GM10248 (cell line): ENCODE measurements around the gene CAPZB.

ENCODE experiments used
- CTCF ChIA-PET: fragments of 300-600 bp; sonication (Branson Sonifier 250); formaldehyde crosslinking; extraction: SDS; loops from one replicate; lab custom pipeline; 2021; ENCODE audit warnings: antibody characterized with exemption; lab: Yijun Ruan, JAX
- POLR2A ChIA-PET: fragments of 350-650 bp; sonication (Branson Sonifier 250); formaldehyde crosslinking; extraction: SDS; loops from one replicate; lab custom pipeline; 2020; ENCODE audit warnings: antibody characterized with exemption; lab: Yijun Ruan, JAX
- DNase-seq: peaks from one replicate; pipeline ENCODE4 v3.0.0; 2012; ENCODE audit errors: extremely low spot score
- TF ChIP-seq, protein P1 (sequence below): IDR thresholded peaks from 2 replicates; pipeline ENCODE4 v1.5.1; 2012; ENCODE audit warnings: mild to moderate bottlenecking, low read depth; ENCODE audit errors: extremely low read depth, missing control alignments, control extremely low read depth

CAPZB gene

DNA sequence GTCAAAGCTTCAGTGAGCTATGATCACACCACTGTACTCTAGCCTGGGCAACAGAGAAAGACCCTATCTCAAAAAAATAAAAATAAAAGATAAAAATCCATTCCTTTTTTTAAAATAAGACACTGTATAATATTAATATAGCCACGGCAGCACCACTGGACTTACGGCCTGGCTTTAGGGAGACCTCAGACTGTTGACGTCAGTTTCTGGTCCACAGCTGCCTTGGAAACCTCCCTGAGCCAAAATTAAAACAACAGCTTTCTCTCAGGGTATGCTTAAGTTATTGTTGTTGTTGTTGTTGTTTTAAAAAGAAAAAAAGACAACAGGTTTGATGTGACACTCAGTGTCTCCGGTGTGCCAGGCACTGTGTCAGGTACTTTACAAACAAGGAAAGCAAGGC, 42.0 kb downstream of the CAPZB start:
- ChIA-PET POLR2A (interaction anchor here (0.7 kb wide), 1 partner anchor 1457 kb away, joined by 7 read pairs; no protein-coding TSS in a partner anchor), CTCF (no interaction called here)
- no peak for DNase-seq
- TF ChIP-seq, protein P1, sequence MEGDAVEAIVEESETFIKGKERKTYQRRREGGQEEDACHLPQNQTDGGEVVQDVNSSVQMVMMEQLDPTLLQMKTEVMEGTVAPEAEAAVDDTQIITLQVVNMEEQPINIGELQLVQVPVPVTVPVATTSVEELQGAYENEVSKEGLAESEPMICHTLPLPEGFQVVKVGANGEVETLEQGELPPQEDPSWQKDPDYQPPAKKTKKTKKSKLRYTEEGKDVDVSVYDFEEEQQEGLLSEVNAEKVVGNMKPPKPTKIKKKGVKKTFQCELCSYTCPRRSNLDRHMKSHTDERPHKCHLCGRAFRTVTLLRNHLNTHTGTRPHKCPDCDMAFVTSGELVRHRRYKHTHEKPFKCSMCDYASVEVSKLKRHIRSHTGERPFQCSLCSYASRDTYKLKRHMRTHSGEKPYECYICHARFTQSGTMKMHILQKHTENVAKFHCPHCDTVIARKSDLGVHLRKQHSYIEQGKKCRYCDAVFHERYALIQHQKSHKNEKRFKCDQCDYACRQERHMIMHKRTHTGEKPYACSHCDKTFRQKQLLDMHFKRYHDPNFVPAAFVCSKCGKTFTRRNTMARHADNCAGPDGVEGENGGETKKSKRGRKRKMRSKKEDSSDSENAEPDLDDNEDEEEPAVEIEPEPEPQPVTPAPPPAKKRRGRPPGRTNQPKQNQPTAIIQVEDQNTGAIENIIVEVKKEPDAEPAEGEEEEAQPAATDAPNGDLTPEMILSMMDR = no peak

DNA sequence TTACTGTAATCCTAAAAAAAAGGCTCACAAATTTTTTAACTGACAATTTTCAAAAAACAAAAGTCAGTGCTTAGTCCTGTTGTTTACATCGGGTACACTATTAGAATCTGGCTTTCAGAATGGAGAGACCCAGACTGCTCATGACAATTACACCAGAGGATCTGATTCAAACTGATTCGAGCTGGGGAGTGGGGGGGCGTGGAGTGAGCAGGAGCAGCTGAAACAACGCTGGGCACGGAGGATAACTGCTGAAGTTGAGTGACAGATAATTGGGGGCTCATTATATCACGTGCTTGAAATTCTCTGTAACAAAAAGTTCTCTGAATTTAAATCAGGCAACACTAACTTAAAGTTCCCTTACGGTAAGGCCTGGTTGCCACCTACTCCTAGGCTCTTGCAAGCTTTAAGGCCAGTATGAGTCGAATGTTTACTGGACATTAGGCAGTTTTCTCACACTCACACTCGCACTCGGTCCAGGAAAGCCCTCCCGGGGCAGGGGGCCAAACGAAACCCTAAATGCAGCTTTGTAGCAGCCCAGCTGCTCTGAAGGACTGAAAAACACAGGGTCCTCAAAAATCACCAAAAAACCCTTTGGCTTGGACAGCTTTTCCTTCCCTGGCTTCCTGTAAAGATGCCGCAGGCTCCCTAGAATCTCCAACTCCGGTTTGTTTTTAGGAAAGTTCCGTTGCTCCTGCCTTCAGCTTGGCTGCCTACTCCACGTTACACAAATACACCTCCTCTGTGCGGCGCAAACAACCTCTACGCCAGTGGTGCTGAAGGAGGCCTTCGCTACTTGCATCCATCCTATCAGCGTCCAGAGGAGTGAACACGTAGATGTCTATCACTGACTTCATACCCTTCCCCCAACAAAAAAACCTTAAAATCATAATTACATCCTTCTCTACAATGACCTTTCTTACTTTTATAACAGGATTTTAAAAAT, 42.9 kb downstream of the CAPZB start:
- CTCF ChIA-PET = interaction anchor here (1.2 kb wide), 1 partner anchor 38 kb away, joined by 3 read pairs; no protein-coding TSS in a partner anchor
- TF ChIP-seq, protein P1 = no peak
- no peak for DNase-seq
- POLR2A ChIA-PET = interaction anchor here (0.6 kb wide), 1 partner anchor 11 kb away, joined by 3 read pairs; no protein-coding TSS in a partner anchor

DNA sequence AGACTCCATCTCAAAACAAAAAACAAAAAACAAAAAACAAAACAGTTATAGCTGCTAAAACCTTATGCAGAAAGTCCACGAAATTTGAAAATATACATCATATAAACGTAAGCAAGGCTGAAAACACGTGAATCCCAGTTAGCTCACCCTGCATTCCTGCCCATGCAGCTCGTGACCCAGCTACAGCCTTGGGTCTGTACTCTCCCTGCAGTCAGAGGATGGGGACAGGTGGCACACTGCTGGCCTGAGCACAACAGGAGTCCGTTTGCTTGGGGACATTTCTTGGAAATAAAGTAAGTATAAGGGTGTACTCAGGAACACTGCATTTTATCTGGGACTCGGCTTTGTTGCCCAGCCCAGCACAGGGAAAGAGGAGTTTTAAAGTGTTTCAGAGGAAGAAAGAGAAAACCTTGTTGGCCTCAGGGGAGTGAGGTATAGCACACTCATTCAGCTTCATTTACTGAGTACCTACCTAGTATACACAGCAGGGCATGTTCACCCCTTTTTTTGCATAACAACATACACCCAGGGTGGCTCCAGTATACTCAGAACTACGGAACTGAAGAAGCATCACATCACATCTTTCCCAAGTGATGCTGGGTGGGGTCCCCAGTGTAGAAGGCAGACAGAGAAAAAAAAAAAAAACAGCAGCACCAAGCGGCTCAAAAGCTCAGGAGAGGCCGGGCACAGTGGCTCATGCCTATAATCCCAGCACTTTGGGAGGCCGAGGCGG, 44.1 kb downstream of the CAPZB start:
- TF ChIP-seq, protein P1 = no peak
- ChIA-PET POLR2A (interaction anchor here (0.6 kb wide), 2 partner anchors 10 to 31 kb away, joined by 3 read pairs; no protein-coding TSS in a partner anchor), CTCF (interaction anchor here (1.2 to 1.3 kb wide), 2 partner anchors 31 to 39 kb away, joined by 3 read pairs; no protein-coding TSS in a partner anchor)
- DNase-seq = no peak

DNA sequence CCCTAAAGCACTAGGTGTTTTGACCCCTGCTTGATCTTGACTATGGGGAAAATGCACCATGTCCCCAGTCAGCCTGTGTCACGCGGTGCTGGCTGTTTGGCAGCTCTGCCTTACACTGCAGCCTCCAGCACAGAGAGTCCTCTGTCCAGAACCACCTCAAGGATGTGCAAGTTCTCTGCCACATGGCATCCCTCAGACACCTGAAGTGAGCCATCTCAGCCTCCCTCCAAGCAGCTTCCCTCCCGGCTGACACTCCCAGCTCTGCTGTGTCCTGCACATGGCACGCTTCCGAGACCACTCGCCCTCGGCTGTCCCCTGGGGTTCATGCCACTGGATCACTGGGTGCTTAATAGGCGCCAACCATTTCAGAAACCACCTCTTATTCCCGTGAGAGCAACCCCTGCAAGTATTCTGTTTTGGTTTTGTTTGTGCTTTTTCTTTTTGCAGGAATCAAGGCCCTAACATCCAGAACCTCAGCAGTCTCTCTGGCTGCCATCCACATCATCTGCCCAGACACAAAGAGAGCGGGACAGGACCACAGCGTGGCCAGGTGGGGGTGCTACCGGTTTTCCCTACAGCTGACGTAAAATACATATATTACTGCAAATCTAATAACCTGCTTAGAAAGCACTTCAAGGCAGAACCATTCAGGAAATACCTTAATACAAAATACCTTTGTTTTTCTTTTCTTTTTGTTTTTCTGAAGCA, 45.7 kb downstream of the CAPZB start:
- TF ChIP-seq, protein P1 = peak; percentile 24
- POLR2A ChIA-PET = no interaction called here
- CTCF ChIA-PET = interaction anchor here (1.3 to 3.1 kb wide), 2 partner anchors 33 to 143 kb away, joined by 3 to 11 read pairs; no protein-coding TSS in a partner anchor
- no peak for DNase-seq

DNA sequence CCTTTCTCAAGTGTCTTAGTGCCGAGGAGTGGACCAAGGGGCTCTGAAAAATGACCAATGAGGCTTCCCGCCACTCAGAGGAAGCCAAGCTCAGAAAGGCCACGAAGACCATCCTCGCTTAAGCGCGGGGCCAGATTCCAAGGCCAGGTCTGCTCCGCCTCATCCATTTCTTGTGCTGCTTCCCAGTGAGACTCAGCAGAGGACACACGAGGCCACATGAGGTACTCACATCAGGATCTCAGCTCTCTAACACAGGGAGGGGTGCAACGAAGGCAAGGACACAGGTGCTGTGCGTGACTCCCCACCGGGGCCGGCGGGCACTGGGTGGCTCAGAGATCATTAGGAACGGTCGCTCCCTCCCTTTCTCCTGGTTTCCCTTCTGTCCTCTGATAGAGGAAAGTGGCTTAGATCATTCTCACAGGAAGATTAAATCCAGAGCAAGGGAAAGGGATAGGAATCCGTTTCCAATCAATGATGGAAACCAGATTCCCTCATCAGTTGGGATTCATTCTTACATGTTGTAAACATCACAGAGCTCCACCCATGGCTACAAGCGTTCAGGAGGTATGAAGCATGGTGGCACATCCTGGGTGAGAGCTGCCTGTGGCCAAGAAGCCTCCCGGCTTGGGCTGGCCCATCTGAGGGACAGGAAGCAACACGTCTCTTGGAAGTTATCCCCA, 46.7 kb downstream of the CAPZB start:
- TF ChIP-seq, protein P1 = no peak
- no peak for DNase-seq
- ChIA-PET CTCF (interaction anchor here (1.6 to 3.1 kb wide), 2 partner anchors 12 to 144 kb away, joined by 5 to 11 read pairs; no protein-coding TSS in a partner anchor), POLR2A (no interaction called here)
